CD4-positive, alpha-beta T cell (primary cell): Measurements from ENCODE around the gene TULP4. TPM values are rescaled to one million over a fixed set of nuclear protein-coding genes. Genes with fewer than 3 reads are reported as not detected.

Experiments used
- ATAC-seq: fragments of 200-7000 bp; cut with Tn5 transposase; one replicate; pipeline ENCODE4 v1.10.0; 2022; ENCODE audit warnings: mild to moderate bottlenecking; ENCODE audit not compliant: poor library complexity
- CTCF ChIA-PET: fragments of 350-600 bp; sonication (Branson Sonifier 250); formaldehyde crosslinking; loops from one replicate; lab custom pipeline; 2021; ENCODE audit warnings: antibody characterized with exemption, inconsistent platforms; lab: Charles Lee
- POLR2A ChIA-PET: fragments of 350-600 bp; sonication (Branson Sonifier 250); formaldehyde crosslinking; loops from one replicate; lab custom pipeline; 2021; ENCODE audit warnings: antibody characterized with exemption, inconsistent platforms; lab: Charles Lee
- DNase-seq, 14 experiments: peaks; one replicate each; pipeline ENCODE4 v3.0.0-alpha.2; 2013 to 2020; ENCODE audit warnings: mixed read lengths in 2 of 14
- H3K27ac ChIP-seq, 2 donors: one replicate each; pipeline versions ENCODE4 v1.5.1 to v1.7.0; 2013; ENCODE audit warnings: low read length in 2 of 2, low read depth in 1 of 2, mild to moderate bottlenecking in 1 of 2
- H3K27me3 ChIP-seq, 2 experiments: 1 replicate in 1 of 2; 2 replicates in 1 of 2; pipeline versions ENCODE4 v1.6.1 to v1.7.0; 2013; ENCODE audit warnings: low read length in 2 of 2, control low read depth in 1 of 2, mild to moderate bottlenecking in 1 of 2, moderate library complexity in 1 of 2; ENCODE audit not compliant: insufficient read depth in 2 of 2, control insufficient read depth in 1 of 2
- H3K36me3 ChIP-seq: one replicate; pipeline ENCODE4 v1.6.1; 2013; ENCODE audit warnings: low read length, control low read depth; ENCODE audit not compliant: insufficient read depth
- H3K4me1 ChIP-seq: one replicate; pipeline ENCODE4 v1.6.1; 2013; ENCODE audit warnings: low read length, control low read depth; ENCODE audit not compliant: insufficient read depth
- H3K4me3 ChIP-seq: one replicate; pipeline ENCODE4 v1.5.1; 2013; ENCODE audit warnings: mild to moderate bottlenecking, low read length, moderate library complexity
- H3K9me3 ChIP-seq, 2 experiments: 1 replicate in 1 of 2; 2 replicates in 1 of 2; pipeline versions ENCODE4 v1.6.1 to v1.7.0; 2013; ENCODE audit warnings: low read length in 2 of 2, mild to moderate bottlenecking in 2 of 2, control low read depth in 1 of 2, moderate library complexity in 1 of 2; ENCODE audit not compliant: control insufficient read depth in 1 of 2, insufficient read depth in 1 of 2
- H3K27ac Mint-ChIP-seq: one replicate; pipeline ENCODE4 v1.8.0; 2020; ENCODE audit warnings: mixed read lengths
- H3K27me3 Mint-ChIP-seq: one replicate; pipeline ENCODE4 v1.8.0; 2021; ENCODE audit warnings: mixed read lengths
- H3K36me3 Mint-ChIP-seq: one replicate; pipeline ENCODE4 v1.8.0; 2021; ENCODE audit warnings: low read depth, mixed read lengths
- H3K4me1 Mint-ChIP-seq: one replicate; pipeline ENCODE4 v1.8.0; 2021; ENCODE audit warnings: low read depth, mixed read lengths
- H3K4me3 Mint-ChIP-seq: one replicate; pipeline ENCODE4 v1.8.0; 2020; ENCODE audit warnings: mild to moderate bottlenecking, mixed read lengths
- H3K9me3 Mint-ChIP-seq: one replicate; pipeline ENCODE4 v1.8.0; 2020; ENCODE audit warnings: mixed read lengths
- intact Hi-C, 2 experiments: fragments of 100-400 bp; cut with DNase I in 1 of 2; cut with micrococcal nuclease in 1 of 2; formaldehyde crosslinking; loops; one replicate each; pipeline versions ENCODE4 v1.15.1 to v1.9.0; 2023 to 2025; cut with DNase I, micrococcal nuclease
- total RNA-seq, 174 experiments: library from RNA in 2 of 174; stranded (reverse) in 2 of 174; gene quantifications; one replicate each; pipeline ENCODE4 v1.2.3 and lab custom pipeline; 2021 to 2026
- TF ChIP-seq, protein P1 (sequence below): fragments of 200-600 bp; IDR thresholded peaks from one replicate; pipeline ENCODE4 v1.8.0; 2022; ENCODE audit warnings: antibody characterized with exemption, mild to moderate bottlenecking

TULP4 gene
- total RNA-seq, 2 experiments from 2014 or later: 66.1 to 68.2 TPM

DNA sequence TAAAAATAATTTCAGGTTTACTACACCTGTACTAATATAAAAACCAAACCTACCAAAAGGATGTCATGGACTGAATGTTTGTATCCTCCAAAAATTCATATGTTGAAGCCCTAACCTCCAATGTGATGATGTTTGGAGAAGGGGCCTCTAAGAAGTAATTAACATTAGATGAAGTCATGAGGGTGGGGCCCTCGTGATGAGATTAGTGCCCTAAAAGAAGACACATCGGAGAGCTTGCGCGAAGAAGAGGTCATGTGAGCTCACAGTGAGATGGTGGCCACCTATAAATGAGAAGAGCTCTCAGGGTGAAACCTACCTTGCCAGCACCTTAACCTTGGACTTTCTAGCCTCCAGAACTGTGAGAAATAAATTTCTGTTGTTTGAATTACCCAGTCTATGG lies 20.8 kb downstream of the TULP4 start:
- Histone ChIP-seq H3K36me3 (no peaks in the 10 kb centered on the region), H3K4me3 (no peak overlapping the region), H3K4me1 (no peaks in the 10 kb centered on the region), H3K27me3 (no peaks in the 10 kb centered on the region), H3K27ac (no peak overlapping the region), H3K9me3 (peaks cover 0 to 9% of the 10 kb centered on the region in 2 experiments)
- Mint-ChIP-seq H3K36me3 (peaks cover 54% of the 10 kb centered on the region), H3K27ac (no peak overlapping the region), H3K4me3 (no peak overlapping the region), H3K4me1 (peaks cover 32% of the 10 kb centered on the region), H3K27me3 (no peaks in the 10 kb centered on the region), H3K9me3 (peaks cover 7% of the 10 kb centered on the region)
- ChIA-PET POLR2A (no interaction called here), CTCF (no interaction called here)
- ATAC-seq (no peak), DNase-seq (no peak)
- intact Hi-C loops: no loop called here
- TF ChIP-seq, protein P1, sequence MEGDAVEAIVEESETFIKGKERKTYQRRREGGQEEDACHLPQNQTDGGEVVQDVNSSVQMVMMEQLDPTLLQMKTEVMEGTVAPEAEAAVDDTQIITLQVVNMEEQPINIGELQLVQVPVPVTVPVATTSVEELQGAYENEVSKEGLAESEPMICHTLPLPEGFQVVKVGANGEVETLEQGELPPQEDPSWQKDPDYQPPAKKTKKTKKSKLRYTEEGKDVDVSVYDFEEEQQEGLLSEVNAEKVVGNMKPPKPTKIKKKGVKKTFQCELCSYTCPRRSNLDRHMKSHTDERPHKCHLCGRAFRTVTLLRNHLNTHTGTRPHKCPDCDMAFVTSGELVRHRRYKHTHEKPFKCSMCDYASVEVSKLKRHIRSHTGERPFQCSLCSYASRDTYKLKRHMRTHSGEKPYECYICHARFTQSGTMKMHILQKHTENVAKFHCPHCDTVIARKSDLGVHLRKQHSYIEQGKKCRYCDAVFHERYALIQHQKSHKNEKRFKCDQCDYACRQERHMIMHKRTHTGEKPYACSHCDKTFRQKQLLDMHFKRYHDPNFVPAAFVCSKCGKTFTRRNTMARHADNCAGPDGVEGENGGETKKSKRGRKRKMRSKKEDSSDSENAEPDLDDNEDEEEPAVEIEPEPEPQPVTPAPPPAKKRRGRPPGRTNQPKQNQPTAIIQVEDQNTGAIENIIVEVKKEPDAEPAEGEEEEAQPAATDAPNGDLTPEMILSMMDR: no peak

DNA sequence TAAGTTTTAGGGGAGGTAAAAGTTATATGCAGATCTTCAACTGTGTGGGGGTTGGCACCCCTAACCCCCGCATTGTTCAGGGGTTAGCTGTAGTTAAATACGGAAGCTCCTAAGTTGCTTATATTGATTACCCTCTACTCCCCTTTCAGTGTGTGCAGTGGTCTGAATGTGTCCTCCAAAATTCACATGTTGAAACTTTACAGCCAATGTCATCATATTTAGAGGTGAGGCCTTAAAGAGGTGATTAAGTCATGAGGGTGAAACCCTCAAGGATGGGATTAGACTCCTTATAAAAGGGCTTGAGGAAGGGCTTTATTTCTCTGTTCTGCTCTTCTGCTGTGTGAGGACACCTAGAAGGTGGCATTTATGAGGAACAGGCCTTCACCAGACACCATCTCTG lies 22.3 kb downstream of the TULP4 start:
- no peak for ATAC-seq
- H3K4me1 ChIP-seq: no peaks in the 10 kb centered on the region
- Mint-ChIP-seq H3K27me3 (no peaks in the 10 kb centered on the region), H3K27ac (no peak overlapping the region), H3K36me3 (peaks cover 67% of the 10 kb centered on the region), H3K9me3 (peaks cover 7% of the 10 kb centered on the region), H3K4me1 (peaks cover 18% of the 10 kb centered on the region), H3K4me3 (no peak overlapping the region)
- H3K27me3 ChIP-seq: no peaks in the 10 kb centered on the region
- TF ChIP-seq, protein P1: no peak
- peaks cover 0 to 9% of the 10 kb centered on the region in 2 experiments for H3K9me3 ChIP-seq
- H3K27ac ChIP-seq: no peak overlapping the region
- POLR2A ChIA-PET: no interaction called here
- no peak overlapping the region for H3K4me3 ChIP-seq
- CTCF ChIA-PET: no interaction called here
- H3K36me3 ChIP-seq: peaks cover 2% of the 10 kb centered on the region
- intact Hi-C loops: no loop called here
- DNase-seq: no peak

DNA sequence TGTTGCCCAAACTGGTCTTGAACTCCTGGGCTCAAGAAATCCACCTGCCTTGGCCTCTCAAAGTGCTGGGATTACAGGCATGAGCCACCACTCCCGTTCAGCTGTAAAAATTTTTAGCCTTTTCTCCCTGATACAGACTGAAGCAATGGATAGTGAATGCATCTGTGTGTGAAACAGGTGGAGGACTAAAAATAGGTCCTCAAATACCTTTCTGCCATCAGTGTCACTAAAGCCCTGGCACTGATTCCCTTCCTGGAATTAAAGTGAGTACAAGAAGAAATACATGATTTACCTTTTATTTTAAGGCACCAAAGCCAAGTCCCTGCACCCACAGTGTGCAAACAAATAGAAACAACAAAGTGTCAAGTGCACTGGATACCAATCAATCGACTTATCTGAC lies 25.1 kb downstream of the TULP4 start:
- H3K27ac ChIP-seq: no peak overlapping the region
- DNase-seq (no peak), ATAC-seq (no peak)
- Mint-ChIP-seq H3K9me3 (peaks cover 4% of the 10 kb centered on the region), H3K4me1 (peaks cover 17% of the 10 kb centered on the region), H3K4me3 (no peak overlapping the region), H3K27ac (no peak overlapping the region), H3K27me3 (no peaks in the 10 kb centered on the region), H3K36me3 (peaks cover 84% of the 10 kb centered on the region)
- ChIA-PET POLR2A (no interaction called here), CTCF (no interaction called here)
- H3K4me1 ChIP-seq: no peaks in the 10 kb centered on the region
- intact Hi-C loops: no loop called here
- peaks cover 2% of the 10 kb centered on the region for H3K36me3 ChIP-seq
- peaks cover 0 to 9% of the 10 kb centered on the region in 2 experiments for H3K9me3 ChIP-seq
- TF ChIP-seq, protein P1: no peak
- no peak overlapping the region for H3K4me3 ChIP-seq
- H3K27me3 ChIP-seq: no peaks in the 10 kb centered on the region
